Stimulated activated CD8-positive, alpha-beta memory T cell treated with anti-CD3 and anti-CD28 coated beads, Interleukin-4, amount 100 ng/mL, for 24 hours (primary cell): ENCODE data around the gene MAST2.
"Not testable (repeated sequence)": the region's sequence is repeated elsewhere in the genome, so short reads cannot be mapped to it uniquely, and the experiment has no call there.

Experiments used
- DNase-seq: peaks from one replicate; pipeline ENCODE4 v3.0.0-alpha.2; 2020; ENCODE audit warnings: low read depth

Gene MAST2

GRCh38 chr1:45894331-45894730 lies 90.9 kb downstream of the MAST2 start:
- no peak for DNase-seq

DNA sequence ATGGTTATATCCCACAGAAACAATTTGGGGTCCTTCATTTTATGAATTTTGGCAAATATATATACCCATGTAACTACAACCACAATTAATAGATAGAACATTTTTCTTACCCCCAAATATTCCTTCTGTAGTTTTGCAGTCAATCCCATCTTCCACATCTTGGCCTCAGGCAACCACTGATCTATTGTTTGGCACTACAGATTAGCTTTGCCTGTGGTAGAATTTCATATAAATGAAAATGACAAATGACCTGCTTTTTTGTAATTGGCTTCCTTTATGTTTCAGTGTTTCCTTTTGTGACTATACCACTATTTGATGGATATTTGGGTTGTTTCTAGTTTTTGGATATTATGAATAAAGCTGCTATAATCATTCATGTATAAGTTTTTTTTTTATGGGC lies 91.5 kb downstream of the MAST2 start:
- no peak for DNase-seq

GRCh38 chr1:45895406-45895805 lies 92.0 kb downstream of the MAST2 start:
- no peak for DNase-seq

GRCh38 chr1:45906883-45907282 lies 103.5 kb downstream of the MAST2 start:
- no peak for DNase-seq

DNA sequence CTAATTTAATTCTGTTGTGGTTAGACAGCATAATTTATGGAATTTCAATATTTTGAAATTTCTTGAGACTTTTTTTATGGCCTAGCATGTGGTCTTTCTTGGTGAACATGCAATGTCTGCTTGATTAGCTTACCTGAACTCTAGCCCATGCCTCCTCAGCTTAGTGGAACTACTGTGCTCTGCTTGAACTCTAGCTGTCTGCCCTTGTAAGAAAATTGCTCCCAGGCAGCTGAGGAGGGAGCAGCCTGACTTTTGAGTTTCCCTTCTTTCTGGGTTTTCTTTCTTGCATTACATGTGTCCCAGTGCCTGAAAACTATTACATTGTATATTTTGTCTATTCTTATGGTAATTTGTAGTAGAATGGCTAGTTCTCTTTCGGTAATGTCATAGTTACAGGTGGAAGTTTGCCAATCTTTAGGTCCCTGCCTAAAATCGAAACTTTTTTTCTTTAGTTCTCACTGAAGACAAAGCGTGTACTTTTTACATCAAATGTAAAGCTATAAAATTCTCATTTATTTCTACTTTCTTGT lies 105.3 kb downstream of the MAST2 start:
- no peak for DNase-seq

- DNase-seq, result no peak
These were observed 108.2 kb downstream of the MAST2 start for GRCh38 chr1:45911634-45912033.

- no peak for DNase-seq
These were observed 109.8 kb downstream of the MAST2 start for GRCh38 chr1:45913183-45913683.

DNA sequence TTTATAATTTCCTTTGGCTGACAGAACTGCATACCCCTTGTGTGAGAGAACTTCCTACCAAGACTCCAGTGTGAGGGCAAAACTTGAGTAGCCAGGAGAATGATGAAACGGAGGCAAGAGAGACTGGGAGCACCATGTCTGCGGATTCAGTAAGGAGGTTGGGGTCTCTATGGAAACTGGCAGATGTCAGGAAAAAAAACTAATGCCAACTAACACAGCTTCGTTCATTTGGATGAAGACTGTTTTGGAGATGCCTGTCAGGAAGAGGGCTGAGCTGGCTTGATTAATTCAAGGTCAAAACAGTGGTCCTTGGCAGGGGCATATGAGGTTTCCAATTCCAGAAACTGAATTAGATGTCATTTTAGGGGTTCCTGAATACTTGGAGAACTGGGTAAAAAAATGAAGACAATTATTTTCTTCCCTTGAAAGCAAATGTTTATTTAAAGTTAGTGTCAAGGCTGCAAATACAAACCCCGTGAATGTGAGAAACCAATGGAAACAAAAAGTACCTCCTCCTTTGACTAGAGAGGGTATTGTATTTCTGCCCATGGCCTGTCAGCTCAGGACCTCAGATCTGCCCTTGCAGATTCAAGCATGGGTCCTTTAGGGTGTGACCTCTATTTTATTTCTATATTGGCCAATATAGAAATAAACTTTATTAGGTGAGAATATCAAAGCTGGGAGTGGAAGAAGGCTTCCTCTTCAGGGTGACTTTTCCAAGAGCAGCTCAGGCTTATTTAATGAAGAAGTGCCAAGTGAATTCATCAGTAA lies 110.5 kb downstream of the MAST2 start:
- DNase-seq, result no peak

- DNase-seq, result no peak
These were observed 111.4 kb downstream of the MAST2 start for GRCh38 chr1:45914836-45915235.

- no peak for DNase-seq
These were observed 119.0 kb downstream of the MAST2 start for GRCh38 chr1:45922374-45922773.

- no peak for DNase-seq
These were observed 119.4 kb downstream of the MAST2 start for GRCh38 chr1:45922813-45923212.

GRCh38 chr1:45923343-45923742 lies 119.9 kb downstream of the MAST2 start:
- no peak for DNase-seq

- no peak for DNase-seq
These were observed 121.3 kb downstream of the MAST2 start for GRCh38 chr1:45924736-45925135.

- no peak for DNase-seq
These were observed 122.4 kb downstream of the MAST2 start for GRCh38 chr1:45925728-45926287.

DNA sequence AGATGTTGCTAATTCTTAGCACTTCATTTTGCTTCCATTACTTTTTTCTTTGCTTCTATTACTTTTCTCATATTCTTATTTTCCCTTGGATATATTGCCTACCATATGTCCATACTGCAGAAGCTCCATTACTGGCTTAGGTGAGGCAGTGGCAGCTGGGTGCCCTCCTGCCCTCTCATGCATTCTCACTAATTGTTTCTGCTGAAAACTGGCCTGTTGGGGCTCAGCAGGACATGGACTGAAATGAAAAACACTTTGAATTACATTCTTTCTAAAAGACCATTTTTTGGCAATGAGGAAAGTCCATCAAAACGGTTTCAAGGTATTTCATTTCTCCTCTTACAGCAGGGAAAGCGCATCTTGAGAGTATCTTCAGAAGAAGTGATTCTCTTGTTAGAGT lies 122.9 kb downstream of the MAST2 start:
- no peak for DNase-seq

- not testable (repeated sequence) for DNase-seq
These were observed 124.0 kb downstream of the MAST2 start for GRCh38 chr1:45927231-45927915.

DNA sequence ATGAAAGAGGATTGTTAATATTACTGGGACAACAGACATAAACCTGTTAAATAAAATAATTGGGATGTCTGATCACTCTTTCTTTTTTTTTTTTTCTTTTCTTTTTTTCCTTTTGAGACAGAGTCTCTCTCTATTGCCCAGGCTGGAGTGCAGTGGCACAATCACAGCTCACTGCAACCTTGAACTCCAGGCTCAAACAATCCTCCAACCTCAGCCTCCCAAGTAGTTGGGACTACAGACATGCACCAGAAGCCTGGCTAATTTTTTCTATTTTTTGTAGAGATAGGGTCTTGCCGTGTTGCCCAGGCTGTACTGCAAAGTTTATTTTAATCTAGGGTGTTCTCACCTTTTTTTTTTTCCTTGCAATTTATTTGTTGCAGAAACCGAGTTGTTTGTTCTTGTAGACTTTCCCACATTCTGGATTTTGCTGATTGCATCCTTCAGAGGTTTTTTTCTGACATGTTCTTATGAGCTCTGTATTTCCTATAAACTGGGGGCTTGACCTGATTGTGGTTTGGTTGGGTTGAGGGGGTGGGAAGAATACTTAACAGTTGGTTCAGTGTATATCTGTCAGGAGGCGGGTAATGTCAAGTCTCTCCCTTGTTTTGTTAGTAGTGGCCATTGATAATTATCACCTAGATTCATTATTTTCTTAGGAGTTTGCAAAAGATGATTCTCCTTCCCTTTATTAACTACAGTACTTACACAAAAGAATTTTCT lies 125.2 kb downstream of the MAST2 start:
- DNase-seq, result no peak

GRCh38 chr1:45929257-45929687 lies 125.9 kb downstream of the MAST2 start:
- DNase-seq, result no peak

DNA sequence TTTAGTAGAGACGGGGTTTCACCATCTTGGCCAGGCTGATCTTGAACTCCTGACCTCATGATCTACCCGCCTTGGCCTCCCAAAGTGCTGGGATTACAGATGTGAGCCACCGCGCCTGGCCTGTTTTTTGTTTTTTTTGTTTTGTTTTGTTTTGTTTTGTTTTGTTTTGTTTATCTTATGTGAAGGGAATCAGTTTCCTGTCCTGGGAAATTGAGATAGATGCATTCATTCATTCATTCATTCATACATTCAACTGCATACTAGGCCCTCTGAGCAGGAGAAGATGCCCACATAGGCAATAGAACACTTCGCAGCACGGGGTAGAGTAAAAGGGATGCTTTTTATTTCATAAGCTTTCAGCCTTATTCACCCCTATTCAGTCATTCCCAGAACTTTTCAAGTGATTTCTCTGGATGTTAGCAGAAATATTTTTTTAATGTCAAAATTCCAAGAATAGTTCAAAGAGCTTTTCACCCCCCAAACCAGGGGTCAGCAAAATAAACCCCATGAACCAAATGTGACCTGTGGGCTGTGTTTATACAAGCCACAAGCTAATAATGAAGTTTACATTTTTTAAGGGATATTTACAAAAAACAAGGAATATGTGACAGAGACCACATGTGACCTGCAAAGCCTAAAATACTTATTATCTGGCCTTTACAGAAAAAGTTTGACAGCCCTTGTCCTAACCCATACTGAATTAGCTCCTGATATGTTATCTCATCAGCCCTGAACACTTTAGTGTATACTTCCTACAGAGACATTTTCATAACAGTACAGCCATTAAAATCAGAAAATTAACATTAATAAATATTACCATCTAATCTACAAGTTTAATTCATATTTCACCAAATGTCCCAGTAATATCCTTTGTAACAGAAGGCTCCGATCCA lies 127.1 kb downstream of the MAST2 start:
- no peak for DNase-seq

GRCh38 chr1:45932205-45932604 lies 128.8 kb downstream of the MAST2 start:
- DNase-seq, result not testable (repeated sequence)

GRCh38 chr1:45934947-45935346 lies 131.5 kb downstream of the MAST2 start:
- no peak for DNase-seq
